ENCODE results near the gene ATP1A1.

The ATP1A1 gene

DNA sequence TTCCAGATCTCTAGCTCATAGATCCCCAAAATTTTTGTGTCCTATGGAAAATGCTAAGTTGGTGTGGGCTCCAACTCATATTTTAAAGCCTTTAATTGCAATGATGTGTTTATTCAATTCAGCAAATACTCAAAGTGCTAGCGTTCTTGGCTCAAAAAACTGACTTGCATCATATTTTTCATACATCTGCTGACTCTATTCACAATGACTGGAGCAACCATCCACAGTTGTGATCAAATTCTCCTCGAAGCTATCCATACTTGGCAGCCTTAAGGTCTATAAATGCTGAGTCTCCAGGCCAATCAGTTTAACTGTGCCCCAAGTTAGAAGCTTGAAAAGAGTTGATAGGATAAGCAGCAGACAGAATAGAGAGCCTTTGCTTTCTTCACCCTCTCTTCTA is 2.9 kb upstream of the ATP1A1 start:
- TF ChIP-seq, protein P1, sequence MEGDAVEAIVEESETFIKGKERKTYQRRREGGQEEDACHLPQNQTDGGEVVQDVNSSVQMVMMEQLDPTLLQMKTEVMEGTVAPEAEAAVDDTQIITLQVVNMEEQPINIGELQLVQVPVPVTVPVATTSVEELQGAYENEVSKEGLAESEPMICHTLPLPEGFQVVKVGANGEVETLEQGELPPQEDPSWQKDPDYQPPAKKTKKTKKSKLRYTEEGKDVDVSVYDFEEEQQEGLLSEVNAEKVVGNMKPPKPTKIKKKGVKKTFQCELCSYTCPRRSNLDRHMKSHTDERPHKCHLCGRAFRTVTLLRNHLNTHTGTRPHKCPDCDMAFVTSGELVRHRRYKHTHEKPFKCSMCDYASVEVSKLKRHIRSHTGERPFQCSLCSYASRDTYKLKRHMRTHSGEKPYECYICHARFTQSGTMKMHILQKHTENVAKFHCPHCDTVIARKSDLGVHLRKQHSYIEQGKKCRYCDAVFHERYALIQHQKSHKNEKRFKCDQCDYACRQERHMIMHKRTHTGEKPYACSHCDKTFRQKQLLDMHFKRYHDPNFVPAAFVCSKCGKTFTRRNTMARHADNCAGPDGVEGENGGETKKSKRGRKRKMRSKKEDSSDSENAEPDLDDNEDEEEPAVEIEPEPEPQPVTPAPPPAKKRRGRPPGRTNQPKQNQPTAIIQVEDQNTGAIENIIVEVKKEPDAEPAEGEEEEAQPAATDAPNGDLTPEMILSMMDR (IDR thresholded peaks at IDR 0.05; ENCODE audit: low read depth, low read length), result no peak
- DNase-seq (ENCODE audit: extremely low read depth, low read depth), result no peak

DNA sequence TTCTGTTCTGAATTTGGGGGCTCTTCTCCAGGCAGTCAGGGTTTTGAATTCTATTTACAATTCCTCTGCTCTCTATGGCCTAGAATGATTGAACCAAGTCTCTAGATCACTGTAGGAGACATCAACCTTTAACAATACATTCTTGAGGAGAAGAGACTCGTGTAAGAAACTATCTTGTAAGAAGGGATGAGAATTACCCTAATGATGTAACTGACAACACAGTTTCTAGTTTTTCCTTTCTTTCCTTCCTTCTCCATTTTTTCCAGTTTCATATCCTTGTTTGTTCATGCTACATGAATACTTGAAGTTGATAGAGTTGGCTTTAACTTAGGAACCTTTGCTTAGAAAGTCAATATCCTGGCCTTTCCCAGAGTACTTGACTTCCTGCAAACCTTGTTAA is 1.3 kb upstream of the ATP1A1 start:
- no peak for DNase-seq (ENCODE audit: extremely low read depth, low read depth)
- TF ChIP-seq, protein P1 (IDR thresholded peaks at IDR 0.05; ENCODE audit: low read depth, low read length), result no peak

DNA sequence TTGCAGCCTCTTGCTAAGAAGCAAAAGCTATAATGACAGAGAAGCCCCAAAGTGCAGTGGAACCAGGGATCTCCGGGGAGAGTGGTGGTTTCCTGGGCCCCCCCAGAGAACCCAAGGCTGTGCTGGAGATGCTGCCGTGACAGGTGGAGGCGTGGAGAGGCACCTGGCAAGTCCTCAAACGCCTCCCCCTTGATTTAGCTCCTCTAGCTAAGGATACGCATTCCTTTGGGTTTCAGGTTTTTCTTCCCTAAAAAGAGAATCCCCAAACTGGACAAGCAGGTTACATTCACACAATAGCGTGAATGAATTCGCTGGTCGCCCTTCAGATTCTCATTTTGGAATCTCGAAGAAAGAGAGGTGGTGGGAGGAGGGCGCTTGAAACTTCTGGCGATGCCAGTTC is 853 bp upstream of the ATP1A1 start:
- TF ChIP-seq, protein P1 (IDR thresholded peaks at IDR 0.05; ENCODE audit: low read depth, low read length), result no peak
- DNase-seq (ENCODE audit: extremely low read depth, low read depth), result no peak

DNA sequence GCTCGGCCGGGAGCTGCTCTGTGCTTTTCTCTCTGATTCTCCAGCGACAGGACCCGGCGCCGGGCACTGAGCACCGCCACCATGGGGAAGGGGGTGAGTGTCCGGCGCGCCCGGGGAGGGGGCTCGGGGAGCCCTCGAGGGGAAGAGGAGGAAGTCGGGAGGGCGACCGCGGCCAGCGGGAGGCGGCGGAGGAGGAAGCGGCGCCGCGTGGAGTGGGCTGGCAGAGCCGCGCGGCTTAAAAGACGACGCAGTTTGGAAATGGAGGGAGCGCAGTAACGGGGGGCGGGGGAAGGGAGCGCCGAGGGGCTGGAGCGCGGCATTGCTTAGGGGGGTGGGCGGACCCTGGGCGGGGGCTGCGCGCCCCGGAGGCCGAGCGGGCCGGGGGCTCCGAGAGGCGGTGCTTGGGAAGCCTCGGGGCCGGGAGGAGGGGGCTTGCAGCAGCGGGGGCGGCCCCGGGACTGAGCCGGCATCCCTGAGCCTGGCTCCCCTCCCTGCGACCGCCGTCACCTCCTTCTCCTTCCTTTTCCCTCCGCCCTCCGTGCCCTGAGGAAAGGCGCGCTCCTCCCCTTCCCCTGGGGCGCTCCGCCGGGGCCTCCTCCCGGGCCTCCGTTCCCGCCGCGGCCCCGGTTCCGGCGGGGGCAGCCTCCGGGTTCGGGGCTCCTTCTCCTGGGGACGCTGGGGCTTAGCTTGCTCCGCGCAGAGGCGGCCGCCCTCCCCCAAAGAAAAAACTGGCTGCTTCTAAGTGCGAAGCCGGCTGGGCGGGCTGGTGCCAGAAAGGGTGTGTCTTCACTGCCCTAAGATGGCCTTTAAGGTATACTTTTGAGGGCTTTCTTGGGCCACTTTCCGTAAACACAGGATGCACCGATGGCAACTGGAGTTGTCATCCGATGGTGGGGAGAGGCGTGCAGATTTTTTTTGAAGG is 648 bp downstream of the ATP1A1 start:
- no peak for DNase-seq (ENCODE audit: extremely low read depth, low read depth)
- TF ChIP-seq, protein P1 (IDR thresholded peaks at IDR 0.05; ENCODE audit: low read depth, low read length), result no peak

DNA sequence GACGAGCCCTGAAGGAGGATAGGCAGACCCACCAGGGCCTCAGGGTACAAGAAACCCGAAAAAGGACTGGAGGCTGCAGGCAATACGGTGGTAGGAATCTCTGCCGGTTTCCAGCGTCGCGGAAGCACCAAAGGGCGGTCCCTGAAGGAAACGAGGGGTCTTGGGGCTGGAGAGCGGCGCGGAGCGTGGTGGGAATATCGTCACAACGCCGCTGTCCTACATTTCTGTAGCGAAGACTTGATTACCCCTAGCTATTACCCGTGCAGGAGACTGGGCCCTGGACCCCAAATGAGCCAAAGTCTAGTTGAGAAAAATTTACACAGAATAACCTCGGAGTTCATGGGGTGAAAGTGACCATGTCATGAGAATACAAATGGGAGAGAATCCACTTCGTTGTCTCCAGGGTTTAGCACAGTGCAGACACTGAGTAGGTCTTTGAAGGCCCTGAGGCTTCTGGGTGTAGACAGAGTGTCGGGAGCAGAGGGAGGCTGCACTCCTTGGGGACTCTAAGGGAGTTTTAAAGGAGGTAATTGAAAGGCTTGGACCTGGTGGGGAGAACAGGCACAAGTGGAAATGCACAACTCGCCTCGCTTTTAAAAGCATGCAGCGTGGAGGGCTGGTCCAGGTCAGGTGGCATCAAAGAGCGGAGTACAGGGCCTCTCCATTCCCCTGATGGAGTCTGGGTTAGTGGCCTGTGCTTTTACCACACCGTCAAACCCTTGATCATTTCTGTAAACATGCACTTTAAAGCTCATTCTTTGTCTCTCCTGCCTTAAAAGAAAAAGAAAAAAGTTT is 1.5 kb downstream of the ATP1A1 start:
- DNase-seq (ENCODE audit: extremely low read depth, low read depth), result no peak
- TF ChIP-seq, protein P1 (IDR thresholded peaks at IDR 0.05; ENCODE audit: low read depth, low read length), result no peak

DNA sequence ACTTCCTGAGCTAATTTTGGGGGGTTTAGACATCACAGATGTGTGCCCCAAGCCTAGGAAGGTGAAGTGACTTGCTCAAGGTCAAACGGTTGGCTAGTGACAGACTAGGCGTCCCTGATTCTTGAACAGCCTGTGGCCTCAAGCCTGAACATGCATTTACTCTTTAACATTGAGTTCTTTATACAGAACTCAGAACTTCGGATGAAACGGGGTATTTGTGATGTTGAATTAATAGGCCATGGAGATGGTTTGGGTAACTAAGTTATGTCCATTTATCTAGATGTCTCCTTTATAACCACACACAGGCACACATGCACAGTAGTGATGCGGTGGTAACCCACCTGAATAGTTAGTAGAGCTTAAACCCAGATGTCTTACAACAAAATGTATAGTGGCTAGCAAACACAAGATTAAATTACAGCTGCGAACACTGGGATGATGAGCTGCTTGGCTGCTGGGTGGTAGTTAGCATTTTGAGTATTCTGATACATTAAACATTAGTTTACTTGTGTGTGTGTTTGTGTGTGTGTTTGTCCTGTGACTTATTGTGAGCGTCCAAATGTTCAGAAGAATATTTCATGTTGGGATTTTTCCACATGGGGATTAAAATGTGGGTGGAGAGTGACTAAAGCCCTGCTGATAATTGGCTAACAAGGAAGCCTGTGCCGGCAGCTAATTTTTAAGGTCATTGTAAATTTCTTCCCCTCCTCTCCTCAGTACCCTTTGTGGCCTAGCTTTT is 2.3 kb downstream of the ATP1A1 start:
- DNase-seq (ENCODE audit: extremely low read depth, low read depth), result no peak

More for the DNA sequence above, 2.3 kb downstream of the ATP1A1 start:
- TF ChIP-seq, protein P1 (IDR thresholded peaks at IDR 0.05; ENCODE audit: low read depth, low read length), result no peak

Data from AG09319 (cell line).